PC-3 (cell line): Measurements from ENCODE around the gene CYP27B1.

Experiments
- EZH2 ChIP-seq: fragments of 300-600 bp; sonication (generic); IDR thresholded peaks from one replicate; pipeline ENCODE4 v1.6.1; 2017; ENCODE audit warnings: antibody characterized with exemption, mild to moderate bottlenecking, low read length; ENCODE audit not compliant: unreplicated experiment
- TF ChIP-seq, protein P1 (sequence below): fragments of 300-600 bp; sonication (generic); conservative IDR thresholded peaks from 2 replicates; pipeline ENCODE4 v1.5.1; 2017; ENCODE audit warnings: antibody characterized with exemption, low read depth, mild to moderate bottlenecking, low read length

DNA sequence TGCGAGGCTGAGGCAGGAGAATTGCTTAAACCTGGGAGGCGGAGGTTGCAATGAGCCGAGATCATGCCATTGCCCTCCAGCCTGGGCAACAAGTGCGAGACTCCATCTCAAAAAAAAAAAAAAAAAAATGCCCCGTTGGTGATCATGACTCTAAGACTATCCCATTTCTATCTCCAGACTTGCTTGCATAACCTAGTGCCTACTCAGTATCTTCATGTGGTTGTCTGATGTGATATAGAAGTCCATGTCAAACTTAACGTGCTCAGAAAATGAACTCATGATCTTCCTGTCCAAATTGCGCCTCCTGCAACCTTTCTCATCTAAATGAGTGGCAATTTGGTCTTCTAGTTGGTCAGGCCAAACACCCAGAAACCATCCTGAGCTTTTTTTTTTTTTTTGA lies 11.0 kb upstream of the CYP27B1 start:
- TF ChIP-seq, protein P1, sequence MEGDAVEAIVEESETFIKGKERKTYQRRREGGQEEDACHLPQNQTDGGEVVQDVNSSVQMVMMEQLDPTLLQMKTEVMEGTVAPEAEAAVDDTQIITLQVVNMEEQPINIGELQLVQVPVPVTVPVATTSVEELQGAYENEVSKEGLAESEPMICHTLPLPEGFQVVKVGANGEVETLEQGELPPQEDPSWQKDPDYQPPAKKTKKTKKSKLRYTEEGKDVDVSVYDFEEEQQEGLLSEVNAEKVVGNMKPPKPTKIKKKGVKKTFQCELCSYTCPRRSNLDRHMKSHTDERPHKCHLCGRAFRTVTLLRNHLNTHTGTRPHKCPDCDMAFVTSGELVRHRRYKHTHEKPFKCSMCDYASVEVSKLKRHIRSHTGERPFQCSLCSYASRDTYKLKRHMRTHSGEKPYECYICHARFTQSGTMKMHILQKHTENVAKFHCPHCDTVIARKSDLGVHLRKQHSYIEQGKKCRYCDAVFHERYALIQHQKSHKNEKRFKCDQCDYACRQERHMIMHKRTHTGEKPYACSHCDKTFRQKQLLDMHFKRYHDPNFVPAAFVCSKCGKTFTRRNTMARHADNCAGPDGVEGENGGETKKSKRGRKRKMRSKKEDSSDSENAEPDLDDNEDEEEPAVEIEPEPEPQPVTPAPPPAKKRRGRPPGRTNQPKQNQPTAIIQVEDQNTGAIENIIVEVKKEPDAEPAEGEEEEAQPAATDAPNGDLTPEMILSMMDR, result no peak
- no peak for TF ChIP-seq EZH2
